CD4-positive, alpha-beta T cell treated with Interleukin-21 for 1 hour (primary cell): Measurements from ENCODE around the gene PJA1.
A peak's percentile ranks its signal among the peaks of the same experiment; 100 is the strongest.

Experiments used
- DNase-seq: peaks from one replicate; pipeline ENCODE4 v3.0.0-alpha.2; 2020

PJA1 gene, protein sequence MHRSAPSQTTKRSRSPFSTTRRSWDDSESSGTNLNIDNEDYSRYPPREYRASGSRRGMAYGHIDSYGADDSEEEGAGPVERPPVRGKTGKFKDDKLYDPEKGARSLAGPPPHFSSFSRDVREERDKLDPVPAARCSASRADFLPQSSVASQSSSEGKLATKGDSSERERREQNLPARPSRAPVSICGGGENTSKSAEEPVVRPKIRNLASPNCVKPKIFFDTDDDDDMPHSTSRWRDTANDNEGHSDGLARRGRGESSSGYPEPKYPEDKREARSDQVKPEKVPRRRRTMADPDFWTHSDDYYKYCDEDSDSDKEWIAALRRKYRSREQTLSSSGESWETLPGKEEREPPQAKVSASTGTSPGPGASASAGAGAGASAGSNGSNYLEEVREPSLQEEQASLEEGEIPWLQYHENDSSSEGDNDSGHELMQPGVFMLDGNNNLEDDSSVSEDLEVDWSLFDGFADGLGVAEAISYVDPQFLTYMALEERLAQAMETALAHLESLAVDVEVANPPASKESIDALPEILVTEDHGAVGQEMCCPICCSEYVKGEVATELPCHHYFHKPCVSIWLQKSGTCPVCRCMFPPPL

DNA sequence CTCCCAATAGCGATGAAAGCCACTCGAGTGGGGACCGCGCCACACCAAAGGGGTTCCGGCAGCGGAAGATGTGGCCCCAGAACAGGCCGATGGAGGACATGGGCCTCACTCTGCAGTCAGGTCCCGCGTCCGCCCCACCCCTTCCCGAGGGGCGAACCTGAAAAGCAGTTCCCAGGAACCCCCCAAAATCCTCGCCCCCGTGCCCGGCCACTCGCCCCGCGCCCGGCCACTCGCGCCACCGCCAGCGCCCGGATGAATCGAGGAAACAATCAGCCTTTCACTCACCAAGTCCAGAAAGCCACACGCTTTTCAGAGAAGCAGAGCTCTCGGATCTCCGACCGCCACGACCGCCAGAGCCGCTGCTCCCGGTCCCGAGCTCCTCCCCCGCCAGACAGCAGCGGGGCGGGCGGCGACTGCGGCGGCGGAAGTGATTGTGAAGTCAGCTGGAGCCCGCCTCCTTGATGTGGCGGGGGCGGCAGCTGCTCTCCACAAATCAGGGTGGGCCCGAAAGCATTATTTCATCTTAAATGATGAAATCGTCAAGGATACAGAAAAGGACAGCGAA lies at the start of gene PJA1:
Gene PJA1 (minus strand): TSS at position 367 of the 565 bp plus-strand sequence. CDS start 2,380 bp downstream, outside the sequence.
- peak; percentile 73 for DNase-seq

DNA sequence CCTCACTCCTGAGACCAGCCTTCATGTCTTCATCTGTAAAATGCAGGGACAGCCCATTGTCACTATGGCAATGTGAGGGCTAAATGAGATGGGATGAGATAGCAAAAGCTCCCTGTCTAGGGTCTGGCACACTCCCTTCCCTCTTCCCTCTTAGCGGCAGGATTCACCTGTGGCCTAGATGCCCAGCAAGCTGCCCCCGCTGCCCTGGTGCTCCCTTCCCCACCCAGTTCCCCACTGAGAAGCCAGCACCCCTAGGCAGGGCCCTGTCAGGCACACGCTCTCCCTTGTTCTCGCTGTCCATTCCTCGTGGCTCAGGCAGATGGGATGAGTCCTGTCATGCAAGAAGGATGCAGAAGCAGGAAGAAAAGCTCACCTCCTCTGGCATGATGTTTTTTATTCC lies 49.2 kb upstream of the PJA1 start:
- DNase-seq, result no peak

DNA sequence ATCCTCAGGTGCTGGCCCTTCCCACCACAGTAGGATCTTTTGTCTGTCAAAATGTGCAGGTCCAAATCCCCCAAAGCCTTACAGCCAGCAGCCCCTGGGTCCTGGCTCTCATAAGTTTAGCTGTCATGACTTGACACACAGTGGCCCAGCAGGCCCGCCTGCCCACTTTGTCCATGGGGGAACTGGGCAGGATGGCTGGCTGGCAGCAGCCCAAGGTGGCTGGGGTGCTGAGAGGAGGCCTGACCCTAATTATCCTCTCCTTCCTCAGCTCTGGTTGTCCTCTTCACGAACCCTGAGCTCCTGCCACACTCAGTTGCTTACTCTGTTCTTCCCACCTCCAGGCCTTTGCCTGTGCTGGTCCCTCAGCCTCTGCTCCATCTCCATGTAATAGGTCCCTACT lies 46.4 kb upstream of the PJA1 start:
- DNase-seq, result no peak

DNA sequence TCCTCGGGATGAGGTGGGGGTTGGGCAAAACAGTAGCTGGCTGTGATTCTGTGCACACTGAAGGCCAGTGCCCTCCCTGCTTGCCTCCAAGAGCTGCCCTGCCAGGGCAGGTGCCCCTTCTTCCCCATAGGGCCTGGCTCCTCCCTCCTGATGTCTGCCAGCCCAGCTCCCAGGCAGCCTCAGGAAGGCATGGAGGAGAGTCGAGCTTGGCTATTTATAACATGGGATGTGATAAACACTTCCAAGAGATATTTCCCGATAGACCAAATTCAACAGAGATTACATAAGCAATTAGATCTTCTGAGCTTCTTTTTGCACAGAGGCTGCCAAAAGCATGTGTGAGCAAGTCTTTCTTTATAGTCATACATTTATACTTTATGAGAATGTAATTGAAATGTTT lies 45.3 kb upstream of the PJA1 start:
- no peak for DNase-seq

DNA sequence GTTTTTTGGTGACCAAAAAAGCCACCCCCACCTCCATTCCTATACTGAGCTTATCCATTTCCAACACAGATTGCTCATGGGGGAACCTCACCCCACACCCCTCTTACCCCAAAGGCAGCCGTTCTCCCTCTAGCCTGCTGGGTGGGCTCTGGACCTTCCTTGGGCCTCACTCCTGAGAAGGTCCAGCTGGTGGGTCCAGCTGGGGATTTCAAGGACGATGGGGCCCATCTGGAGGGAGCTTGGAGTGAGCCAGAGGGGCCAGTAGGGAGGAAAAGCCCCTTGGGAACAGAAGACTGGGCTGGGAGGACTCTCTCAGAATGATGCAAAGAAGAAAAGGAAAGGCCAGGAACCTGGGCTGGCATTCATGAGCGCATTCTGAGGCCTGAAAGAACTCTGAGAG lies 42.0 kb upstream of the PJA1 start:
- no peak for DNase-seq

DNA sequence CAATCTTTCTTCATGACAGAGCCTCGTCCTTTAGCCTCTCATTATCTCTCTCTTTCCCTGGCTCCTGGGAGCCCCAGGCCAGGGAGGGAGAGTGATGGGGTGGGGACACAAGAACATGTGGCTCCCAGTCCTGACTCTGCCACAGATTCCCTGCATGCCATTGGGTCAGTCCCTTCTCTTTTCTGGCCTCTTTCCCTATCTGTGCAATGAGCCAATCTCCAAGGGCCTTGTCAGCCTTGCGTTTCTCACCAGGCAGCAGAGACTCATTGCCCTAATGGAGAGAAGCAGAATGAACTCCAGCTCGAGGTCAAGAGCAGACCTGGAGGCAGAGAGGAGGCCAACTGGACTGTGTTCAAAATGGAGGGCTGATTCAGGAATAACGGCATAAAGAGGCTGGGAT lies 38.4 kb upstream of the PJA1 start:
- DNase-seq, result no peak

DNA sequence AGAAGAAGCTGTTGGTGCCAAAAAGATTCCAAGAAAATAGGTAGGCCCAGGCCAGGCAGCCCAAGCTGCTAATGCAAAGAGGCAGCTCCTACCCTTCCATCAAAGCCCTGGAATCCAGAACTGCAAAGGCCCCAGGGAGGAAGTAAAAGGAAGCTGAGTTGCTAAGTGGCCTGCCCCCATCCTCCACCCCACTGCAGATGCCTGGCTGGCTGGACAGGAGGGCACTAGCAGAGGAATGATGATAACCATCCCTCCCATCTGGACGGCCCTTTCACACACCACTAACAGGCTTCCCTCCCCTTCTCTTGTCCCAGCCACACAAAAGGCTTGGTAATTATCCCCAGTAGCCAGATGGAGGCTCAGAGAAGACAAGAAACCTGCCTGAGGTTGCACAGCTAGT lies 32.4 kb upstream of the PJA1 start:
- no peak for DNase-seq

DNA sequence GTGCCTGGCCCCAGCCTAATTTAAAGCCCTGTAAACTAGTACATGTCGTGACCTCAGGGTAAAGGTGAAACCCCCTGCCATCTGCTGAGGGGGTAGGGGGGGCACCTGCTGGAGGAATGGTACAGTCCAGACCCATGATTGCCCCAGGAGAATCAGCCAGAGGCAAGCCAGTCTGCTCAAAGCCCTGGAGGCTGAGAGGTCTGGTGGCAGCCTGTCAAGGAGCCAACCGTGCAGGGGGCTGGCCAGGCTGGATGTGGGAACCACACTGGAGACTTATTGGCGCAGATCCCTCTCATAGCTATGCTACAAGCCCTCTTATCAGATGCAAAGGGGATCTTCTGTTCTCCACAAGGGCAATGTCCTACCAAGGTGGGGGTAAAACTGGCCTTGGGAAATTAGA lies 31.4 kb upstream of the PJA1 start:
- no peak for DNase-seq

DNA sequence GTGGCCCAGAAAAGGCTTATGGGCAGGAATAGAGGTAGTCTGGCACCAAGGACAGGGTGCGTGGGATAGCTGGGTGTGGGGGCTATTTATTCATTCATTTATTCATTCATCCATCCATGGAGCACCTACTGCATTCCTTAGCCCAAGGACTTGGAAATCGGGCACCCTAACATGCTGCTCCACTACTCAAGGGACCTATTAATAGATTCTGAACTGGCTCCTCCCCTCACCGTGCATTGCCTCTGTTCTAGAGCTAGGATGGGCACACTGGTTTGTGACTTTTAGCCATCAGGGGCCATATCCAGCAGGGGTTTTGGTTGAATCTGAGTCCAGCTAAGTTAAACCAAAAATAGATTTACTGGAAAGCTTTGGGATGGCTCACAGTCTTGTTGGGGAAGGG lies 30.6 kb upstream of the PJA1 start:
- no peak for DNase-seq

DNA sequence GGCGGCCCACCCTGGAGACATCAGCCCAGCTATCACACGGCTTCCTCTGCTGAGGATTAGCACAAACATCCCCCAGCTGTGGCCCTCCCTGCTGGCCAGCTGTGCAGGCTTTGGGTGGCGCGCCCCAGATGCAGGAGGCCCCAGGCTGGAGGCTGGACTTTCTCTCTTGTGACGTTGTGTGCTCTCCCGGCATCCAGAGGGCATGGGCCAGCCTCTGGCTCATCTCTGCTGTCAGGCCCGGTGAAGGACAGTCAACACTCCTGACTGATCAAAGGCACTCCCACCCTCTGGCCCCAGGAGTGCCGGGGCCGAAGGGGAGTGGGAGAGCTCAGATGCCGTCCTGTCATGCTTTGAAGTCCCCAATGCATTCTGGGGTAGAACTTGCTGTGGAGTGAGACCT lies 29.9 kb upstream of the PJA1 start:
- no peak for DNase-seq

DNA sequence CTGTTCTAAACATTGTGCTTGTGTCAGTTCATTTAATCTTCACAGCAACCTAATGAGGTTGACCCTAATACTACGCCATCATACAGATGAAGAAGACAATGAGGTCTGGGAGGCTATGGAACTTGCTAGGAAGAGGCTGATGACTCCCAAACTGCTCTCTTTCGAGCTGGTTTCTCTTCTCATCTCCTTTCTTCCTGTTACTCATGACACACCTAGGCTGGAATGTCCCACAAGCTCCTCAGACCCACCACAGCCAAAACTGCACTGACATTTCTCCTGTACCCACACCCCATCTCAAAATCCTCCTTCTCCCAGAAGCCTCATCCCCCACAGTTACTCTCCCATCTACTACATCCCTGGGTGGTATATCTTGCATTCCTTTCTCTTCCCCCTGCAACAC lies 27.4 kb upstream of the PJA1 start:
- no peak for DNase-seq

DNA sequence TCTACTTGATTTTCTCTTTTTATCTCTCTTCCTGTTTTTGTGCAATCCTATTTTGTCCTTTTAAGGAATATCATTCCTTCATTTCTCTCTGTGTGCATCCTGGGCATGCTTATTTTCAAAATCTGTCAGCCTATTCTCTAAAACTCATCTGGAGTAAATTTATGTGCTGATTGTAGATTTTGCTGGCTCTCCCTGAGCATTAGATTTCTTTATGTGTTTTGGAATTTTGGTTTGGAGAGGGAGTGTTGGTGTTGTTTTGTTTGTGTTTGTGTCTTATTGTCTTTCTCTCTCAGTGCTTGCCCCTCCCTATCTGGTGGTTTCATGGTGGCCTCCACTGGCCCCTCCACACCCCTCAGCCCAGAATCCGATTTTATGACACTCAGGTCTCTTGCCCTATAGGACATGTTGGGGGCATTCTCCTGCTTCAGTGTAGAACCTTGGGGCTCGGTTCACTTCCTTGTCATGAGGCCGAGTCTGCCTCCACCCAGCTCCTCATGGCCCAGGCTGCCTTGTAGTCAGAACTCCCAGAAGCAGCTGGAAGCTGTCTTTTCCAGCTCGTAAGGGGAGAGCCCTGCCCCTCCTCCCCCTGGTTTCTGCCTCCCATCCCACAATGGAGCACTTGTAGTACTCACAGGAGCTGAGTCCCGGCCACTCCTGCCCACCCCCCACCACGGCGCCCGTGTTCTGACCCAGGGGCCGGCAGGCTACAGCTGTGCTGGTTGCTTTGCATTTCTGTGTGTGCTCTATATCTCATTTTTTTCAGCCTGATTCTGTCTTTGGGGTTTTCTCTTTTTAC lies 24.5 kb upstream of the PJA1 start:
- no peak for DNase-seq

DNA sequence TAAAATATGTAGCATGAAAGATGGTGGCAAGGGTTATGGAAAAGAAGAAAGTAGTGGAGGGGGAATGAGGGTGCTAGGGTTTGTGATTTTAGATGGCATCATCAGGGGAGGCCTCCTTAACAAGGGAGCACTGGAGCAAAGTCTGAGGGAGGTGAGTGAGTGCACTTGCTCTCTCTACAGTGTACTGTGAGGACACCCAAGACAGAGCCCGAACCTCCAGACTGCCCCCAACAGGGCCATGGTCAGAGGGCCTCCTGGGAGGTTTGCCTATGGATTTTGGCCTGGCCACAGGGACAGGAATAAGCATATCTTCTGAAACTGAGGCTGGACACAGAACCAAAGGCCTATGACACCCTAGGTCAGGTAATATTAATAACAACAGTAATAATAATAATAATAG lies 21.4 kb upstream of the PJA1 start:
- no peak for DNase-seq

DNA sequence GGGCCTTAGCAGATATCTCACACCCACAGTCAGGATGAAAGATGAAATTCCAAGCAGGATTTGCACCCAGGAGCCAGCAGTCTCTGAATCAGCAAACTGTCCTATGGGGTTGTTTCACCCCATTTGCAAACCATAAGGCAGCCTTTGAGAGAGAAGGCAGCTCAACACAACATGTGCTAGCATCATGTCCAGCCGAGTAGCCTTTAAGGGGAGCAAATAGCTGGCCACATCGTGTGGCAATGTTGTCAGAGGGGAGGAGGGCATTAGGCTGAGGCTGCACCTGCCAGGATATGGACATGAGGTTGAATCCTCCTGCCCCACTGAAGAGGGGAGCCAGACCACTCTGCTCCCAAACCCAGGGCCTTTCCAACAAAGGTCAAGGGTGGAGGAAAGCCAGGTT lies 20.6 kb upstream of the PJA1 start:
- DNase-seq, result no peak

DNA sequence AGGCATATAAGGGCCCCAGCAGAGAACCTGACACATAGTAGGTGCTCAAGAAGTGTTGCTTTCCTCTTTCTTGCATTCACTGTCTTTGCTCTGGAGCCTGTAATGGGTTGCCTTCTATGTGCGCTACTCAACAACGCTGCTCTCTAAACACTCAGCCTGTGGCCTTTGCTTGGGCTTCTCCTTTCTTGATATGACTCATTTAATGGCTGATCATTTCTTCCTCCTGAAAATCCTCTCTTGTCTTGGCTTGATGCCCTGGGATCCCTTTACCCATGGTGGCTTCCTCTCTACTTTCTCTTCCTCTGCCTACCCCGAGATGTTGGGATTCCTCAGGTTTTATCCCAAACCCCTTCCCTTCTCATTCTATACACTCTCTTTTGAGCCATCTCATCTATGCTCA lies 19.9 kb upstream of the PJA1 start:
- DNase-seq, result no peak

DNA sequence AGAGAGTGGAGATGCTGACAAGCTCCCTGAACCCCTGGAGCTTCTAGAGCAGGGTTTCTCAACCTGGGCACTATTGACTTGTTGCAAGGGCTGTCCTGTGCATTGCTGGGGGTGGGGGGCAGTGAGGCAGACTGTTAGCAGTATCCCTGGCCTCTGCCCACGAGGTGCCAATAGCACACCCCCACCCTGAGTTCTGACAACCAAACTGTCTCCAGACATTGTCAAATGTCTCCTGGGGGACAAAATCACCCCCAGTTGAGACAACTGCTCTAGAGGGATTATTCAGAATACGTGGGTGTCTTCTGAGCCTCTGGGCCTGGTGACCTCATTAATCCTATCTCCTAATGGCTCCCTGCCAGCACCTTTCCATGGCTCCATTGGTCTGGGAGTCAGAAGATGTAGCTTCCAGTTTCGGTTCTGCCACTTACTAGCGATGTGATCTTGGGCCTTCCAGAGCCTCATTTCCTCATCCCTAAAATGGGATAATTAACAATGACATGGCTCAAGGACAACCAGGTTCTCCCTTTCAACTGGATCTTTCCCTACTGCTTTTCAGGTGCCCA lies 17.6 kb upstream of the PJA1 start:
- DNase-seq, result no peak

DNA sequence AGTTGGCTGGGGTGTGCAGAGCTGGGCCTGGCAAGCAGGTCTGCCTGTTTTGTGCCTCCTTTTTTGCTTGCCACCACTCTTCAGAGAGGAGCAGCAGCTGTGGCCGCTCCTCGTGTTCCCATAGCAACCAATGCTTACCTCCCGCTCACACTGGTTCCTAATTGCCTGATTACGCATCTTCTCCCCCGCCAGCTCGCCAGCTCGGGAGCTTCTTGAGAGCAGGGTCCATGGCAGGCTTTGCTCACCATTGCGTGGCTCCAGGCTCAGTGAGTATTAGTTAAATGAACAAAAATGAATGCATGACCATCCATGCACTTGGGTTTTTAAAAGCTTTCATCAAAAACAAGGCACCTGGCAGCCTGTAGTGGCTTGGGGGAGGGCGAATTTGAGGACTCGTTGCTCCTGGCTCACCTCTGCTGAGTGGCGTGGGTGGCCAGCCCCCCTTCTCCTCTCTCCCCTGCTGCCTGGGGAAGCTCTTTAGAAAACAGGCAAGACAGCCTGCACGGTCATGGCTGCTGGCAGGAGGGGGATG lies 14.2 kb upstream of the PJA1 start:
- no peak for DNase-seq

DNA sequence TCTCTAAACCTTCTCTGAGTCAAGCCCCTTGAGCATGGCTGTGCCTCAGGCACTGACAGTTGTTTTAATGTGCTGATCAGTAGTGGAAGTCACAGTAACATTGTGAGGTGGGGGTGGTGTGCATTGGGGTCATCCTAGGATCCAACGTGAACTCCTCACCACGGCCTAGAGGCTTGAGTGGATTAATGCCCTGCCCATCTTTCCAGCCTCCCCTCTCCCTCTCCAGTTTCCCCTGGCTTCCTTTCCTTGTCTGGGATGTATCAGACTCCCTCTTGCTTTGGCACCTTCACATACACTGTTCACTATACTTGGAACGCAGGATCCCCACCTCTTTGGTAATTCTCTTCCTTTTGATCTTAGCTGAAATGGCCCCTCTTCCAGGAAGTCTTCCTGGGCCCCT lies 13.3 kb upstream of the PJA1 start:
- DNase-seq, result no peak

DNA sequence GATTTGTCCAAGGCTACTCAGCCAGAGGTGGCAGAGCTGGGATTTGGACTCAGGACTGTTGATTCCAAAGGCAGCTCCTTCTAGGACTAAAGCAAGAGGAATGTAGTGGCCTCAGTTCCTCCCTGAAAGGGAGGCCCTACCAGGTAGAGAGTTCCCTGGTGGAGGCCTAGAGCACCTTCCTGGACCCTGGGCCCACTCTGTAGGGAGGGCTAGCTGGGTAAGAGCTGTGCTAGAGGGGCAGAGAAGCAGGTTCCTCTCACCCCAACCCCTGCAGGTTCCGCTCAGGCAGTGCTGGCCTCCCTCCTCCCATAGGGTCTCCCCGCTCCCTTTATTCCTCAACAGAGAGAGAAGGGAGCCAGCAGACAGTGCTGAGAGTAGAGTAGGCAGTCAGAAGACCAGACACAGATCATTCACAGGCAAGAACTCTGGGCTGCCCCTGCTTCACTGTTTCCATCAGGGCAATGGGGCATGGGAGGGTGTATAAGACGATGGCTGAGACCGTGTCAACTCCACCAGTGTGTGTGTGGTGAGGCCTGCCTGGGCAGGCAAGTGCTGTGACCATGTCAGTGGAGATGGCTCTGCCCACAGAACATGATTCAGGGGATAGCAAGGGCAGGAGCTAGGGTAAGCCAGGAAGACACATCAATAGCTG lies 12.4 kb upstream of the PJA1 start:
- no peak for DNase-seq

DNA sequence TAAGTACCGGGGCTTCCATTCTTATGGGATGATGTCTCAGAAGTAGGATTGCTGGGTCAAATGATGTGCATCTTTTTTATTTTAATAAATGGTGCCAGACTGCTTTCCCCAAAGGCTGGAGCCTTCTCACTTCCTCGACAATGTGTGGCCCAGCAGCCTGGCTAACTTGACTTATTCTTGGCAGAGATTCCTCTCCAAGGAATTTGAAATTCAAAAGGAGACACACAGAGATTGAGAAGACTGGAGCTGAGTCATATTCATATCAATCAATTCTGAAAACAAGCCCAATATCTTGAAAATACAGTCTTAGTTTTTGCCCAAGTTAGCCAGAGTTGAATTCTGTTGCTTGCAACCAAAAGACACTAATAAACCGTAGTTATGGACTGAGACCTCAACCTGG lies 10.8 kb upstream of the PJA1 start:
- no peak for DNase-seq

DNA sequence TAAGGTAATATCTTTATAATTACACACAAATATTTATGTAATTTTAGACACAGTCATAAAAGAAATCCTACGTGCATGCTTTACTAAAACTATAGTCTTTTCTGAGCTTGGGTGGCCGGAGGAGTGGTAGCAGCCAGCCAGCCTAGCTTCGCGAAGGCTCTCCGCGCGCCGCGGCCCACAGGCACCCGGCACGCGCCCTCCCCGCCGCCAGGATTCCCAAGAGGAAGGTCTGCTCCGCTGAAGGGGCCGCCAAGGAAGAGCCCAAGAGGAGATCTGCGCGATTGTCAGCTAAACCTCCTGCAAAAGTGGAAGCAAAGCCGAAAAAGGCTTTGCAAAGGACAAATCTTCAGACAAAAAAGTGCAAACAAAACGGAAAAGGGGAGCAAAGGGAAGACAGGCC lies 8.7 kb upstream of the PJA1 start:
- no peak for DNase-seq

DNA sequence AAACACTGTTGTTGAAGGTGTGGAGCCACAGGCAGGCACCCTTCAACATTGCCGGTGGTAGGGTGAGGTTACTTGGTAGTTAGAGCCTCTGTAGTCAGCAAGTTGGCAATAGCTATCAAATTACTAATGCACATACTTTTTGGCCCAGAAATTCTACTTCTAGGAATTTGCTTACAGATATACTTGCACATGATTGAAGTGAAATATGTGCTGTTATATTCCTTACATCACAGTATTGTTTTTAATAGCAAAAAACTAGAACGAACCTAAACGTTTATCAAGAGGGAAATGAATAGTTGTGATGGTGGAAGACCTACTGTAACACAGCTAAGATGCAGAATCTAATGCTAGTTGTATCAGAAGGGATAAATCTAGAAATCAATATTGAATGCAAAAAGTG lies 7.7 kb upstream of the PJA1 start:
- DNase-seq, result no peak

DNA sequence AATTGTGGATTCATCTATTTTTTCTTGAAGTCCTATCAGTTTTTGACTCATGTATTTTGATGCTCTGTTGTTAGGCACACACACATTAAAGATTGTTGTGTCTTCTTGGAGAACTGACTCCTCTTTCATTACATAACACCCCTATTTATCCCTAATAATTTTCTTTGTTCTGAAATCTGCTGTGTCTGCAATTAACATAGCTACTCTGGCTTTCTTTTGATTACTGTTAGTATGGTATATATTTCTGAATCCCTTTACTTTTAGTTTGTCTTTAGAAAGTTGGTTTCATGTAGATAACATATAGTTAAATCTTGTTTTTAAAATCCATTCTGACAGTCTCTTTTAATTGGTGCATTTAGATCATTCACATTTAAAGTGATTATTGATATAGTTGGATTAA lies 5.1 kb upstream of the PJA1 start:
- DNase-seq, result no peak
